Measurements from ENCODE around the gene MYO18A.
A peak's percentile ranks its signal among the peaks of the same experiment; 100 is the strongest.
"Not testable (repeated sequence)": the region's sequence is repeated elsewhere in the genome, so short reads cannot be mapped to it uniquely, and the experiment has no call there.

MYO18A gene

GRCh38 chr17:29180034-29180787 is at the start of gene MYO18A:
MYO18A (minus strand) TSS chr17:29180398; CDS start chr17:29166940, 13,458 bp downstream.
- peak; percentile 82 for DNase-seq (ENCODE audit: low read depth)

- DNase-seq (ENCODE audit: low read depth): no peak
These were observed 45.2 kb upstream of the MYO18A start for GRCh38 chr17:29225396-29225795.

- not testable (repeated sequence) for DNase-seq (ENCODE audit: low read depth)
These were observed 41.1 kb upstream of the MYO18A start for GRCh38 chr17:29221338-29221737.

- DNase-seq (ENCODE audit: low read depth): peak; percentile 60
These were observed 39.3 kb upstream of the MYO18A start for GRCh38 chr17:29219378-29220047.

GRCh38 chr17:29216856-29217255 is 36.7 kb upstream of the MYO18A start:
- no peak for DNase-seq (ENCODE audit: low read depth)

GRCh38 chr17:29216181-29216580 is 36.0 kb upstream of the MYO18A start:
- DNase-seq (ENCODE audit: low read depth): no peak

- no peak for DNase-seq (ENCODE audit: low read depth)
These were observed 35.5 kb upstream of the MYO18A start for GRCh38 chr17:29215717-29216116.

GRCh38 chr17:29215174-29215573 is 35.0 kb upstream of the MYO18A start:
- DNase-seq (ENCODE audit: low read depth): no peak

GRCh38 chr17:29214215-29215146 is 34.3 kb upstream of the MYO18A start:
- DNase-seq (ENCODE audit: low read depth): no peak

- no peak for DNase-seq (ENCODE audit: low read depth)
These were observed 32.5 kb upstream of the MYO18A start for GRCh38 chr17:29212681-29213121.

- DNase-seq (ENCODE audit: low read depth): no peak
These were observed 32.0 kb upstream of the MYO18A start for GRCh38 chr17:29212094-29212631.

- DNase-seq (ENCODE audit: low read depth): no peak
These were observed 30.7 kb upstream of the MYO18A start for GRCh38 chr17:29210879-29211278.

GRCh38 chr17:29209073-29209472 is 28.9 kb upstream of the MYO18A start:
- DNase-seq (ENCODE audit: low read depth): no peak

GRCh38 chr17:29207975-29208374 is 27.8 kb upstream of the MYO18A start:
- DNase-seq (ENCODE audit: low read depth): no peak

GRCh38 chr17:29205047-29205446 is 24.8 kb upstream of the MYO18A start:
- no peak for DNase-seq (ENCODE audit: low read depth)

- DNase-seq (ENCODE audit: low read depth): not testable (repeated sequence)
These were observed 24.0 kb upstream of the MYO18A start for GRCh38 chr17:29204068-29204804.

- no peak for DNase-seq (ENCODE audit: low read depth)
These were observed 17.5 kb upstream of the MYO18A start for GRCh38 chr17:29197516-29198272.

- DNase-seq (ENCODE audit: low read depth): no peak
These were observed 16.7 kb upstream of the MYO18A start for GRCh38 chr17:29196769-29197515.

GRCh38 chr17:29195465-29196081 is 15.4 kb upstream of the MYO18A start:
- DNase-seq (ENCODE audit: low read depth): no peak
